NCI-H1105 (cell line): Measurements from ENCODE around the gene PARL.

ENCODE experiments used
- DNase-seq: peaks from one replicate; lab custom pipeline; 2025; lab: John Stamatoyannopoulos, UW

PARL gene

GRCh38 chr3:183854318-183855035 lies 30.2 kb downstream of the PARL start:
- DNase-seq, result no peak

DNA sequence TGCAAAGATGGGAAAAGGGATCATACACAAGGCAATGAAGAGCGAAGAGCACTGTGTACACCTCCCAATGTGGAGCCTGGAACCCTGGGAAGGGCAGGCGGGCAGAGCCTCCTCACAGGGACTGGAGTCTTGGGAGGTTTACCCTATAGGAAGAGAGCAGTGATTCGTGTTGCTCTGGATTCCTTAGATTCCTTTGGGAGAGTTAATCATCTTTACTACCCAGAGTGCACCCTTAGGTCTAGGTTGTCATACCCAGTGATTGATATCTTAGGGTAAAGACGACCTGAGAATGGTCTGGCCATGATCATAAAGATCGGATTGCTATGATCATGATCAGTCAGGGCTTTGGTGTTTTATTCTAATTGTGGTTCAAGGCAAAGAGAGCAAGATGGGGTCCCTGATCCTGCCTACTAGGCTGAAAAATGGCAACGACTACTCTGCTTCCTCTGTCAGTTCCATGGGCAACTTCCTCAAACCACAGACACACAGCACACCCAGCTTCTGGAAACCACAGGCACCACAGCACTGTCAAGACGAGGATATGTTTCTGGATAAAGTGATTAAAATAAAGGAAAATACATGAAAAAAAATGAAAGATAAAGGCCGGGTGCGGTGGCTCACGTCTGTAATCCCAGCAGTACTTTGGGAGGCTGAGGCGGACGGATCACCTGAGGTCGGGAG lies 38.9 kb downstream of the PARL start:
- no peak for DNase-seq

- no peak for DNase-seq
These were observed 39.6 kb downstream of the PARL start for GRCh38 chr3:183845090-183845489.

GRCh38 chr3:183844606-183845005 lies 40.1 kb downstream of the PARL start:
- no peak for DNase-seq

DNA sequence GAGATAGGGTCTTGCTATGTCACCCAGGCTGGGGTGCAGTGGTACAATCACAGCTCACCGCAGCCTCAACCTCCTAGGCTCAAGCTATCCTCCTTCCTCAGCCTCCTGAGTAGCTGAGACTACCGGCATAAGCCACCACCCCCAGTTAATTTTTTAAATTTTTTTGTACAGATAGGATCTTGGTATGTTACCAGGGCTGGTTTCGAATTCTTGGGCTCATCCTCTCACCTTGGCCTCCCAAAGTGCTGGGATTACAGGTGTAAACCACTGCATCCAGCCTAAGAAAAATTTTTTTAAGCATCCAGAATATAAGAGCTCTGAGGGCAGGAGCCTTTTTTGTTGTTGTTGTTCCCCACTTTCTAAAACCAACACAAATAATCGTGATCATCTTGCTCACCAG lies 44.9 kb downstream of the PARL start:
- DNase-seq, result no peak

DNA sequence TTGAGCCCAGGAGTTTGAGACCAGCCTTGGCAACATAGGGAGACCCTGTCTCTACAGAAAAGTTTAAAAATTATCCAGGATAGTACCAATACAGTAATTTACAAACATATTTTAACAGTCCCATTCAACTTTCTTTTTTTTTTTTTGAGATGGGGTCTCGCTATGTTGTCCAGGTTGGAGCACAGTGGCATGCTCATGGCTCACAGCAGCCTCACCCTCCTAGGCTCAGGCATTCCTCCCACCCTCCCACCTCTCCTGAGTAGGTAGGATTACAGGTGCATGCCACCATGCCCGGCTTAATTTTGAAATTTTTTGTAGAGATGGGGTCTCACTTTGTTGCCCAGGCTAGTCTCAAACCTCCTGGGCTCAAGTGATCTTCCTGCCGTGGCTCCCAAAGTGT lies 46.8 kb downstream of the PARL start:
- no peak for DNase-seq

- DNase-seq, result no peak
These were observed 47.3 kb downstream of the PARL start for GRCh38 chr3:183837390-183837789.

GRCh38 chr3:183833516-183833915 lies 51.2 kb downstream of the PARL start:
- DNase-seq, result no peak

- no peak for DNase-seq
These were observed 54.5 kb downstream of the PARL start for GRCh38 chr3:183830187-183830586.

GRCh38 chr3:183829466-183829865 lies 55.2 kb downstream of the PARL start:
- DNase-seq, result no peak

GRCh38 chr3:183828538-183828870 lies 56.2 kb downstream of the PARL start:
- DNase-seq, result no peak

GRCh38 chr3:183827809-183828537 lies 56.7 kb downstream of the PARL start:
- DNase-seq, result no peak

DNA sequence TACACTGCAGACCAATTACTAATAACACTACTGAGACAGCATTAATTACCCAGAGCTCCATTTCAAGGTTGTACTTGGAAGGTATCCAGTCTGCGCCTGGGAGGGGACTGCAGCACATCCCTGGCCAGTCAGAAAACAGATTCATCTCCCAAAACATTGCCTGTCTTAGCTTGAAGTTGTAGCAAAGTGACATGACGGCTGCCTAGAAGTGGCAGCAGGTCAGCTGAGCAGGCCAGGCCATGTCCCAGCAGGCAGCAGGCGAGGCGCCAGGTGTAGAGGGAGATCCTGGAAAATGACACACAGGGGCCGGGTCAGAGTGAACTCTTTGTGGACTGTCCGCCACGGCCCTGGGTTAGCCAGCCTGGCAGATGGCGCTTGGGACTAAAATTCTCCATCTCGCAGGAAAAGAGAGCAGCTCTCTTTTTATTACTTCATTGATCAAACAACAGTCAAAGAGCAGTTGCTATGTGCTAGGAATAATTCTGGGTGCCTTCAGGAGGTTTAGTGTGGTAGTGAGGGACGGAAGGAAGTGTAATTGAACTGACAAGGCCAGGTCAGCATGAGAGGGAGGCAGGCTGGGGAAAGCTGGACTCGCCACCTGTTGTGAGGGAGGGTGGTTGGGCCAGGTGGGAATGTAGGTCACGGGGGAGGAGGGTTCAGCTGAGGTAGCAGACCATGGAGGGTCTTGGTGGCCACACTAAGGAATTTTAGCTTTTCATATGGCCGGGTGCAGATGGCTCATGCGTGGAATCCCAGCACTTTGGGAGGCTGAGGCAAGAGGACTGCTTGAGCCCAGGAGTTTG lies 58.0 kb downstream of the PARL start:
- peak; percentile 70 for DNase-seq

- DNase-seq, result peak; percentile 81
These were observed 59.1 kb downstream of the PARL start, which contains the start of gene MAP6D1 for GRCh38 chr3:183825456-183826161. MAP6D1 (minus strand) TSS chr3:183825577; CDS start chr3:183825547, 30 bp downstream.

DNA sequence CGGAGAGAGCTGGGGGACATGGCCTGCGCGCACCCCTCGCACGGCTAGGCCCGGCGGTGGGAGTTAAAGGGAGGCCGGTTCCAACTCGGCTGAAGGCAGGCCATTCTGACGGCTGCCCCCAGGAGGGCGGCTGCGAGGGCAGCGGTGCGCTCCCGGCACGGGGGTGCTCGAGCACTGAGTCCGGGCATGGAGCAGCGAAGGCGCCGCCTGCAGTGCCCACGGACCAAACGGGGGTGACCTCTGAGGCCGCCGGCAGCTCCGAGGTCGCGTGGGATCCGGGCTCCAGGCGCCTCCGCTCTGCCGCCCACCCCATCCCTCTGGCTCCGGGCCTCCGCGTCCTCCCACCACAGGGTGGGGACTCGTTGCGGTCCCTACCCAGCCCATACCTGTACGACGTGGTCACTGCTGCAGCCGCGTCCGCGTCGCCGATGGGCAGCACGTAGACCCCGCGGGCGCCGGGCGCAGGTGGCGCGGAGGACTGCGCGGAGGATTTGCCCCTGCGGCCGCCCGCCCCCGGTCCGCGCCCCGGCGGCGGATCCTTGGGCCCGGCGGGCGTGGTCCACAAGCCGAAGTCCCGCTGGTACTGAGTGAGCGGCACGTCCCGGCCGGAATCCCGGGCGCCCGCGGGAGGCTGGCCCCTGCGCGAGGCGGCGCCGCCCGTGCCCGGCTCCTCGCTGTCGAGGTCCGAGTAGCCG lies 59.8 kb downstream of the PARL start:
- peak; percentile 14 for DNase-seq

- DNase-seq, result peak; percentile 29
These were observed 60.7 kb downstream of the PARL start for GRCh38 chr3:183823963-183824362.

GRCh38 chr3:183822631-183823030 lies 62.0 kb downstream of the PARL start:
- DNase-seq, result no peak

GRCh38 chr3:183819831-183820230 lies 64.8 kb downstream of the PARL start:
- DNase-seq, result no peak

GRCh38 chr3:183818706-183819624 lies 65.7 kb downstream of the PARL start:
- no peak for DNase-seq
